Sigmoid colon (tissue), 7 donors: ENCODE results near the gene ZNF407. TPM values are rescaled to one million over a fixed set of nuclear protein-coding genes. Genes with fewer than 3 reads are reported as not detected.

Experiments used
- DNase-seq: peaks from one replicate; pipeline ENCODE4 v3.0.0-alpha.2; 2019
- H3K27ac ChIP-seq, 4 donors: fragments of 200-600 bp; sonication (generic); one replicate each; pipeline ENCODE4 v1.5.1; 2016 to 2019; ENCODE audit warnings: mild to moderate bottlenecking in 1 of 4
- H3K27me3 ChIP-seq, 3 donors: fragments of 200-600 bp; sonication (generic); one replicate each; pipeline ENCODE4 v1.5.1; 2019; ENCODE audit warnings: mild to moderate bottlenecking in 1 of 3
- H3K36me3 ChIP-seq, 4 donors: fragments of 200-600 bp; sonication (generic); one replicate each; pipeline ENCODE4 v1.5.1; 2016 to 2019
- H3K4me1 ChIP-seq, 4 donors: fragments of 200-600 bp; sonication (generic); one replicate each; pipeline ENCODE4 v1.5.1; 2017 to 2019
- H3K4me3 ChIP-seq, 4 donors: fragments of 200-600 bp; sonication (generic); one replicate each; pipeline ENCODE4 v1.5.1; 2017 to 2019; ENCODE audit warnings: mild to moderate bottlenecking in 2 of 4, moderate library complexity in 1 of 4
- H3K9me3 ChIP-seq, 4 donors: fragments of 200-600 bp in 3 of 4; sonication (generic) in 3 of 4; one replicate each; pipeline versions ENCODE4 v1.5.1 to v1.6.1; 2013 to 2019
- CTCF ChIP-seq, 4 experiments: fragments of 450-650 bp in 3 of 4; fragments of 200-600 bp in 1 of 4; IDR thresholded peaks; one replicate each; pipeline ENCODE4 v1.5.1; 2016 to 2019; ENCODE audit warnings: antibody characterized with exemption in 4 of 4, mild to moderate bottlenecking in 3 of 4, moderate library complexity in 2 of 4
- EP300 ChIP-seq, 4 donors: sonication (generic); formaldehyde crosslinking; IDR thresholded peaks; one replicate each; pipeline ENCODE4 v1.6.1; 2017; ENCODE audit warnings: antibody characterized with exemption in 4 of 4
- POLR2A ChIP-seq, 2 donors: fragments of 450-650 bp; IDR thresholded peaks; one replicate each; pipeline ENCODE4 v1.6.1; 2016; ENCODE audit warnings: antibody characterized with exemption in 2 of 2, mild to moderate bottlenecking in 2 of 2, moderate library complexity in 2 of 2
- POLR2AphosphoS5 ChIP-seq, 4 donors: sonication (generic); formaldehyde crosslinking; IDR thresholded peaks; one replicate each; pipeline ENCODE4 v1.6.1; 2017; ENCODE audit warnings: antibody characterized with exemption in 4 of 4
- WGBS, 2 donors: extraction: QIAGEN DNeasy Blood & Tissue Kit; methylation state at CpG; one replicate each; pipeline ENCODE4 v1.1.7; 2013; 5-methylcytosine and 5-hydroxymethylcytosine counted together
- intact Hi-C: fragments of 100-400 bp; cut with DNase I; formaldehyde crosslinking; loops from one replicate; pipeline ENCODE4 v1.15.1; 2023
- polyA plus RNA-seq, 3 donors: library from polyadenylated mRNA; stranded (reverse); fragments of 200-250 nt; gene quantifications; one replicate each; pipeline ENCODE4 v1.2.3, GENCODE V29; 2013
- total RNA-seq, 4 donors: library from RNA; depleted of rRNA; stranded (reverse); fragments of >200 nt; gene quantifications; one replicate each; pipeline ENCODE4 v1.1.0, GENCODE V29; 2016
- donor health status: healthy with polysubstance abuse.
- donor health status: Bipolar disorder and iron deficiency.
- donor health status: healthy.

ZNF407 gene
- total and polyA plus RNA-seq, 7 donors: 1.4 to 19.8 (median 16.3) TPM

- no peak for TF ChIP-seq POLR2A (IDR thresholded peaks at IDR 0.05)
These were observed 130.9 kb downstream of the ZNF407 start for GRCh38 chr18:74728586-74728985.

GRCh38 chr18:74731097-74731496 is 133.4 kb downstream of the ZNF407 start:
- no peak overlapping the region for H3K27ac ChIP-seq
- no peaks in the 10 kb centered on the region for H3K36me3 ChIP-seq
- H3K4me3 ChIP-seq: no peak overlapping the region
- no peaks in the 10 kb centered on the region for H3K27me3 ChIP-seq
- TF ChIP-seq EP300 (IDR thresholded peaks at IDR 0.05) (no peak), POLR2AphosphoS5 (IDR thresholded peaks at IDR 0.05) (no peak)
- intact Hi-C loops: no loop called here
- WGBS, 2 donors: 98% methylated on average over 5 of the region's 5 CpGs
- no peaks in the 10 kb centered on the region for H3K9me3 ChIP-seq
- DNase-seq: no peak
- no peaks in the 10 kb centered on the region for H3K4me1 ChIP-seq

More at GRCh38 chr18:74728586-74728985, 130.9 kb downstream of the ZNF407 start:
- no peaks in the 10 kb centered on the region for H3K36me3 ChIP-seq
- H3K4me3 ChIP-seq: no peak overlapping the region
- peaks cover 0 to 4% (median 0%) of the 10 kb centered on the region in 4 donors for H3K4me1 ChIP-seq
- no peak for DNase-seq
- intact Hi-C loops: no loop called here
- no peaks in the 10 kb centered on the region for H3K27me3 ChIP-seq
- 93 to 95% methylated on average over 5 of the region's 5 CpGs for WGBS, 2 donors
- no peaks in the 10 kb centered on the region for H3K9me3 ChIP-seq
- H3K27ac ChIP-seq: no peak overlapping the region

GRCh38 chr18:74732380-74732779 is 134.7 kb downstream of the ZNF407 start:
- no peaks in the 10 kb centered on the region for H3K4me1 ChIP-seq
- no peak overlapping the region for H3K4me3 ChIP-seq
- intact Hi-C loops: no loop called here
- no peaks in the 10 kb centered on the region for H3K36me3 ChIP-seq
- H3K27me3 ChIP-seq: no peaks in the 10 kb centered on the region
- WGBS, 2 donors: 89 to 92% methylated on average over 1 of the region's 1 CpG
- H3K9me3 ChIP-seq: no peaks in the 10 kb centered on the region
- DNase-seq: no peak
- TF ChIP-seq POLR2A (IDR thresholded peaks at IDR 0.05) (no peak), POLR2AphosphoS5 (IDR thresholded peaks at IDR 0.05) (no peak), CTCF (IDR thresholded peaks at IDR 0.05) (no peak), EP300 (IDR thresholded peaks at IDR 0.05) (no peak)
- H3K27ac ChIP-seq: no peak overlapping the region

- Histone ChIP-seq H3K36me3 (no peaks in the 10 kb centered on the region), H3K4me3 (no peak overlapping the region), H3K27ac (no peak overlapping the region), H3K9me3 (no peaks in the 10 kb centered on the region), H3K27me3 (no peaks in the 10 kb centered on the region), H3K4me1 (no peaks in the 10 kb centered on the region)
- DNase-seq: no peak
- WGBS, 2 donors: 55 to 88% methylated on average over 3 of the region's 3 CpGs
- TF ChIP-seq CTCF (IDR thresholded peaks at IDR 0.05): no peak
- TF ChIP-seq POLR2AphosphoS5 (IDR thresholded peaks at IDR 0.05): no peak
- TF ChIP-seq POLR2A (IDR thresholded peaks at IDR 0.05): no peak
- no peak for TF ChIP-seq EP300 (IDR thresholded peaks at IDR 0.05)
- intact Hi-C loops: no loop called here
These were observed 135.9 kb downstream of the ZNF407 start for GRCh38 chr18:74733598-74733997.

GRCh38 chr18:74734013-74734444 is 136.4 kb downstream of the ZNF407 start:
- no peak overlapping the region for H3K27ac ChIP-seq
- TF ChIP-seq EP300 (IDR thresholded peaks at IDR 0.05) (no peak), POLR2AphosphoS5 (IDR thresholded peaks at IDR 0.05) (no peak), POLR2A (IDR thresholded peaks at IDR 0.05) (no peak), CTCF (IDR thresholded peaks at IDR 0.05) (no peak)
- 86 to 87% methylated on average over 11 of the region's 11 CpGs for WGBS, 2 donors
- no peak for DNase-seq
- intact Hi-C loops: no loop called here
- H3K27me3 ChIP-seq: no peaks in the 10 kb centered on the region
- H3K4me3 ChIP-seq: no peak overlapping the region
- H3K9me3 ChIP-seq: no peaks in the 10 kb centered on the region
- H3K4me1 ChIP-seq: no peaks in the 10 kb centered on the region
- no peaks in the 10 kb centered on the region for H3K36me3 ChIP-seq

GRCh38 chr18:74739926-74740325 is 142.3 kb downstream of the ZNF407 start:
- no peaks in the 10 kb centered on the region for H3K27me3 ChIP-seq
- WGBS, 2 donors: 91% methylated on average over 5 of the region's 5 CpGs
- no peak overlapping the region for H3K4me3 ChIP-seq
- DNase-seq: no peak
- no peaks in the 10 kb centered on the region for H3K36me3 ChIP-seq
- H3K9me3 ChIP-seq: no peaks in the 10 kb centered on the region
- no peak overlapping the region for H3K27ac ChIP-seq
- intact Hi-C loops: no loop called here
- TF ChIP-seq EP300 (IDR thresholded peaks at IDR 0.05) (no peak), POLR2AphosphoS5 (IDR thresholded peaks at IDR 0.05) (no peak), POLR2A (IDR thresholded peaks at IDR 0.05) (no peak), CTCF (IDR thresholded peaks at IDR 0.05) (no peak)
- no peaks in the 10 kb centered on the region for H3K4me1 ChIP-seq
